ENCODE measurements around the gene GRIA4. TPM values are rescaled to one million over a fixed set of nuclear protein-coding genes. Genes with fewer than 3 reads are reported as not detected.
A peak's percentile ranks its signal among the peaks of the same experiment; 100 is the strongest.
"Not testable (repeated sequence)": the region's sequence is repeated elsewhere in the genome, so short reads cannot be mapped to it uniquely, and the experiment has no call there.

Gene GRIA4
- polyA plus RNA-seq, 10 donors, result 6.4 to 17.2 (median 10.8) TPM

GRCh38 chr11:105991888-105992287 is 382.0 kb downstream of the GRIA4 start:
- DNase-seq, result no peak

- no peak for DNase-seq
Observed at GRCh38 chr11:106001304-106002012, 391.6 kb downstream of the GRIA4 start.

- DNase-seq, result not testable (repeated sequence)
Observed at GRCh38 chr11:106003094-106003493, 393.2 kb downstream of the GRIA4 start.

GRCh38 chr11:106011481-106011880 is 401.6 kb downstream of the GRIA4 start:
- DNase-seq, result no peak

- peak in 1 of 3 donors; percentile 3 for DNase-seq
Observed at GRCh38 chr11:106012744-106013143, 402.9 kb downstream of the GRIA4 start.

GRCh38 chr11:106014035-106014434 is 404.2 kb downstream of the GRIA4 start:
- no peak for DNase-seq

GRCh38 chr11:106014620-106015019 is 404.7 kb downstream of the GRIA4 start:
- DNase-seq, result no peak

- DNase-seq, result no peak
Observed at GRCh38 chr11:106015066-106015465, 405.2 kb downstream of the GRIA4 start.

- DNase-seq, result no peak
Observed at GRCh38 chr11:106017093-106017492, 407.2 kb downstream of the GRIA4 start.

- peak in 2 of 3 donors; percentile 7 to 16 for DNase-seq
Observed at GRCh38 chr11:106021181-106021966, 411.5 kb downstream of the GRIA4 start.

GRCh38 chr11:106021967-106022794 is 412.3 kb downstream of the GRIA4 start, which contains the start of gene MSANTD4:
MSANTD4 (minus strand) TSS chr11:106022240; CDS start chr11:106010917, 11,323 bp downstream.
- DNase-seq, result peak; percentile 99

- DNase-seq, result peak in 1 of 3 donors; percentile 32
Observed at GRCh38 chr11:106022795-106023275, 413.0 kb downstream of the GRIA4 start.

GRCh38 chr11:106030609-106031008 is 420.7 kb downstream of the GRIA4 start:
- DNase-seq, result no peak

- DNase-seq, result no peak
Observed at GRCh38 chr11:106031202-106031810, 421.4 kb downstream of the GRIA4 start.

Measured in muscle of back (tissue), 11 donors.